SU-DHL-6 (cell line): ENCODE measurements around the gene DYTN.

Source experiments
- H2AFZ ChIP-seq: fragments of 200-600 bp; sonication (generic); 2 replicates; pipeline ENCODE4 v1.6.1; 2014; ENCODE audit warnings: low read depth, mild to moderate bottlenecking, moderate library complexity, mixed read lengths, antibody characterized with exemption, low read length; ENCODE audit not compliant: severe bottlenecking
- H3F3A ChIP-seq: fragments of 200-600 bp; shearing (Covaris generic); 2 replicates; pipeline ENCODE4 v1.6.0; 2016; ENCODE audit warnings: antibody characterized with exemption, mild to moderate bottlenecking; ENCODE audit not compliant: insufficient read depth
- H3K27ac ChIP-seq: fragments of 200-600 bp; sonication (generic); 2 replicates; pipeline ENCODE4 v1.5.1; 2016; ENCODE audit warnings: low read depth, mild to moderate bottlenecking, low read length, moderate library complexity, mixed read lengths
- H3K27me3 ChIP-seq: fragments of 200-600 bp; sonication (generic), shearing (Covaris generic); 2 replicates; pipeline ENCODE4 v1.6.0; 2014; ENCODE audit warnings: mild to moderate bottlenecking, low read length
- H3K36me3 ChIP-seq: fragments of 200-600 bp; sonication (generic); 2 replicates; pipeline ENCODE4 v1.6.1; 2014; ENCODE audit warnings: mild to moderate bottlenecking, low read length, mixed read lengths
- H3K4me2 ChIP-seq: fragments of 300-600, 200-600 bp; shearing (Covaris generic), sonication (generic); 2 replicates; pipeline ENCODE4 v1.6.0; 2014; ENCODE audit warnings: low read length, low read depth, mild to moderate bottlenecking; ENCODE audit not compliant: poor library complexity, severe bottlenecking
- H3K4me3 ChIP-seq: fragments of 200-600 bp; sonication (generic); 2 replicates; pipeline ENCODE4 v1.5.1; 2014; ENCODE audit warnings: antibody characterized with exemption, low read length, mild to moderate bottlenecking, mixed read lengths; ENCODE audit not compliant: insufficient read depth, poor library complexity, severe bottlenecking
- H3K79me2 ChIP-seq: fragments of 200-600 bp; sonication (generic); 2 replicates; pipeline ENCODE4 v1.6.1; 2014; ENCODE audit warnings: mild to moderate bottlenecking, low read length, moderate library complexity; ENCODE audit not compliant: insufficient read depth
- H3K9ac ChIP-seq: fragments of 200-600 bp; sonication (generic); 2 replicates; pipeline ENCODE4 v1.7.0; 2014; ENCODE audit warnings: mild to moderate bottlenecking, low read length
- H3K9me2 ChIP-seq: fragments of 200-600 bp; sonication (generic); replicated peaks from 2 replicates; pipeline ENCODE4 v1.6.1; 2014; ENCODE audit warnings: low read length; ENCODE audit not compliant: insufficient read depth
- H3K9me3 ChIP-seq: fragments of 200-600 bp; sonication (generic); 2 replicates; pipeline ENCODE4 v1.6.1; 2014; ENCODE audit warnings: low read length, mixed read lengths; ENCODE audit not compliant: insufficient read depth
- H4K20me1 ChIP-seq: fragments of 200-600 bp; sonication (generic); 2 replicates; pipeline ENCODE4 v1.6.1; 2014; ENCODE audit warnings: low read depth, mild to moderate bottlenecking, antibody characterized with exemption, low read length, moderate library complexity, mixed read lengths
- EZH2phosphoT487 ChIP-seq: fragments of 200-600 bp; sonication (generic), shearing (Covaris generic); conservative IDR thresholded peaks from 2 replicates; pipeline ENCODE4 v1.6.1; 2018; ENCODE audit warnings: mild to moderate bottlenecking, antibody characterized with exemption, low read length, moderate library complexity, mixed read lengths
- TF ChIP-seq, protein P1 (sequence below): fragments of 200-600 bp; sonication (generic); IDR thresholded peaks from one replicate; pipeline ENCODE4 v1.5.1; 2017; ENCODE audit warnings: antibody characterized with exemption, mild to moderate bottlenecking, low read length, moderate library complexity; ENCODE audit not compliant: insufficient read depth, poor library complexity, severe bottlenecking

DYTN gene, protein sequence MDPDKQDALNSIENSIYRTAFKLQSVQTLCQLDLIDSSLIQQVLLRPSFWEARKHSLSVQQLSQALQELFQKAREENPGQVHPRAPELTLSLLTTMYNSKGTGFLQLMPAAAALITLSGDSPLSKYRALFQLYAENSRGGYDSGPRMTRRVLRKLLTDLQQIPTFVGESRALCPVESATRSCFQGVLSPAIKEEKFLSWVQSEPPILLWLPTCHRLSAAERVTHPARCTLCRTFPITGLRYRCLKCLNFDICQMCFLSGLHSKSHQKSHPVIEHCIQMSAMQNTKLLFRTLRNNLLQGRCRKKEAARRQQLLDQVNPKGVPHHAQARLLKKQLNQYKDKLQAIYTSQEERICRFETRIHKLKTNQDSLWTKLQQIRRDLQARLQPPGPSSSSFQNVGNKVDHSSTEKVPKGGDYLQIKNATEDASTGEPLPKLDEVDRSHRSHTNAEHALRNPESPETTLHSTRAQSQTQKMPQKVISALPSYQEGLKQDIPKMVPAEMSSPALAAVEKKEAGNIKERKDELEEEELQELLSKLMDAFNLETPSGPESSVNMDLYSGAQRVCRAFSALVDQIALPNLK

DNA sequence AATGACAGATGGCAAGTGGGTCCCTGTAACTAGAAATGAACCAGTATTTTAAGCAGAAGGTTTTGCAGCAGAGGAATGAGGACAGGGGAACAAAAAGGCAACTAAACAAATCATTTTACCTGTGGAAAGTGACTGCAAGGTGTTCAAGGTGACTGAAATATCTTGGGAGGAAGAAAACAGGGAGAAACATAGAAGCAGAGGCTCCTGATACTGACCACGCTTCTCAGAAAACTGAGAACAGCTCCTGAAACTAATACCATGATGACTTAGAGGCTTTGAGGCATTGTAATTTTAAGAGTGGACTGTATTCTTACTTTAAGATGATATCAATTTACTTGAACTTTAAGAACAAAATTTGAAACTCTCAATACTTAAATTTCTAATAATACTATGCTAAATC, at the start of gene DYTN:
DYTN (minus strand) TSS at position 101 of the 400 bp plus-strand sequence. CDS start 117 bp downstream, outside the sequence.
- H3K9me2 ChIP-seq, result no peaks in the 10 kb centered on the region
- no peak within 1 kb of the TSS for H3K4me2 ChIP-seq
- no peak within 1 kb of the TSS for H2AFZ ChIP-seq
- TF ChIP-seq EZH2phosphoT487, result no peak
- TF ChIP-seq, protein P1, sequence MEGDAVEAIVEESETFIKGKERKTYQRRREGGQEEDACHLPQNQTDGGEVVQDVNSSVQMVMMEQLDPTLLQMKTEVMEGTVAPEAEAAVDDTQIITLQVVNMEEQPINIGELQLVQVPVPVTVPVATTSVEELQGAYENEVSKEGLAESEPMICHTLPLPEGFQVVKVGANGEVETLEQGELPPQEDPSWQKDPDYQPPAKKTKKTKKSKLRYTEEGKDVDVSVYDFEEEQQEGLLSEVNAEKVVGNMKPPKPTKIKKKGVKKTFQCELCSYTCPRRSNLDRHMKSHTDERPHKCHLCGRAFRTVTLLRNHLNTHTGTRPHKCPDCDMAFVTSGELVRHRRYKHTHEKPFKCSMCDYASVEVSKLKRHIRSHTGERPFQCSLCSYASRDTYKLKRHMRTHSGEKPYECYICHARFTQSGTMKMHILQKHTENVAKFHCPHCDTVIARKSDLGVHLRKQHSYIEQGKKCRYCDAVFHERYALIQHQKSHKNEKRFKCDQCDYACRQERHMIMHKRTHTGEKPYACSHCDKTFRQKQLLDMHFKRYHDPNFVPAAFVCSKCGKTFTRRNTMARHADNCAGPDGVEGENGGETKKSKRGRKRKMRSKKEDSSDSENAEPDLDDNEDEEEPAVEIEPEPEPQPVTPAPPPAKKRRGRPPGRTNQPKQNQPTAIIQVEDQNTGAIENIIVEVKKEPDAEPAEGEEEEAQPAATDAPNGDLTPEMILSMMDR, result no peak
- no peaks in the 10 kb centered on the region for H3K36me3 ChIP-seq
- H3K9me3 ChIP-seq, result no peaks in the 10 kb centered on the region
- no peaks in the 10 kb centered on the region for H3K27me3 ChIP-seq
- H3K27ac ChIP-seq, result no peak within 1 kb of the TSS
- H3K9ac ChIP-seq, result no peak within 1 kb of the TSS
- H3F3A ChIP-seq, result no peaks in the 10 kb centered on the region
- no peaks in the 10 kb centered on the region for H3K79me2 ChIP-seq
- no peak within 1 kb of the TSS for H3K4me3 ChIP-seq
- no peaks in the 10 kb centered on the region for H4K20me1 ChIP-seq

DNA sequence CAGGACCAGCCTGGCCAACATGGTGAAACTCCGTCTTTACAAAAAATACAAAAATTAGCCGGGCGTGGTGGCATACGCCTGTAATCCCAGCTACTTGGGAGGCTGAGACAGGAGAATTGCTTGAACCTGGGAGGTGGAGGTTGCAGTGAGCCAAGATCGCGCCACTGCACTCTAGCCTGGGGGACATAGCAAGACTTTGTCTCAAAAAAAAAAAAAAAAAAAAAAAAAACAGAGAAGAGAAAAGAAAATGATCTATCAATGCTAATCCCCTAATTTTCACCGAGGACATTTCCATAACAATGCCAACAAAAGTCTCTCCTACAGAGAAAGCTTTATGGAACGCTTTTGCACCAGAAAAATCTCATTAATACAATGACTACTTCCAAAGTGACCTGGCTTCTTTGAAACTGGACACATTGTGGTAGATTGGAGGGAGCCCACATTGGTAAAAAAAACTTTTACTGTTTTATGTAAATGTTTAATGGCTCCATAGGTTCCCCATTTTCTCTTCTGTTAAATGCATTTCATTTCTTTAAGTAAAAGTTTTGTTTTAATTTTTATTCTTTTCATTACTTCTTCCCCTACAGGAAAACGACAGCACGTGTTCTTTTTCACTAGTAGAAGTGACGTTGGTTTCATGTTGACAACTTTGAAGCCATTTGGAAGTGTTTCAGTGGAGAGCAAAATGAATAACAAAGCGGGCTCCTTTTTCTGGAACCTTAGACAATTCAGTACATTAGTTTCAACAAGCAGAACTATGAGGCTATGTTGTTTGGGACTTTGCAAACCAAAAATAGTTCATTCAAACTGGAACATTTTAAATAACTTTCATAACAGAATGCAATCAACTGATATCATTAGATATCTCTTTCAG, 48.1 kb upstream of the DYTN start:
- TF ChIP-seq EZH2phosphoT487, result no peak
- TF ChIP-seq, protein P1, result no peak
- H3K27me3 ChIP-seq, result no peaks in the 10 kb centered on the region
- peak overlapping the region; percentile 89 for H2AFZ ChIP-seq
- no peaks in the 10 kb centered on the region for H3F3A ChIP-seq
- peak overlapping the region; percentile 93 for H3K4me2 ChIP-seq
- no peak overlapping the region for H3K27ac ChIP-seq
- no peaks in the 10 kb centered on the region for H4K20me1 ChIP-seq
- peaks cover 34% of the 10 kb centered on the region for H3K79me2 ChIP-seq
- H3K9me2 ChIP-seq, result no peaks in the 10 kb centered on the region
- H3K36me3 ChIP-seq, result peaks cover 11% of the 10 kb centered on the region; the same call in 1 of the 2 replicates
- H3K4me3 ChIP-seq, result peak overlapping the region; percentile 90
- H3K9me3 ChIP-seq, result no peaks in the 10 kb centered on the region
- peak overlapping the region; percentile 83 for H3K9ac ChIP-seq

DNA sequence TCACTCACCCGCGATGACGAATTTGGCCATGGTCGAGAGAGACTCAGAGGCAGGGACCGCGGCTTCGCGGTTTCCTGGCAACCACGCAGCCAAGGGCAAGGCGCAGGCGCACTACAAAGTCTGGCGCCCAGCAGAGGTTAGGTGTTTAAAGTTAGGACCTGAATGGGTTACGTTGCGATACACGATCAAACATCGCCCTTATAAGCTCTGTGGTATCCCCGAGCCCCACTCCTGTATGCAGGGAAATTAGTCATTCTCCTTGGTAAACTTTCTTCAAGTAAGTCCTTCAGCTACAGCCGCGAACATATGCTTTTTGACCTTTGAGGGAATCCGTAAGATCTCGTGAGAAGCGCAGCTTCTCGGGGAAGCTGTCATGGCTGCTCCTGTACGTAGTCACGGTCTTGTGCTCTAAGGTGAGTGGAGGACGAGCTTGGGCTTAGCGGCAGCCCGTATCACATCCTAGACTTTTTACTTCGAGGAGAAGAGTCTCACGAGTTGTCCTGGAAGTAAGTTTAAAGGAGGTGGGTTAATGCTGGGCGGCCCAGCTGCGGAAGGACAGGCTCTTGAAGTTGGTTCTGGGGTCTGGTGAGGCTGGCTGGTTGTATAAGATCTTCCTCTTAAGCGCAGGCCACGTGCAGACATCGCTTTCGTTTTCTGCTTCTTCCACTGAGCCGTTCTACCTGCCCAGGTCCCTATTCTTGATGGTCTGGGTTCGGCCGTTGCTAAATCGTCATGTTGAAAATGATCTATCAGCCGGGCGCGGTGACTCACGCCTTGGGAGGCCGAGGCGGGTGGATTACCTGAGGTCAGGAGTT, 47.3 kb upstream of the DYTN start, which contains the start of the genes FASTKD2 and MDH1B:
FASTKD2 (plus strand) TSS at position 365 of the 815 bp plus-strand sequence. CDS start 1,088 bp downstream, outside the sequence.
MDH1B (minus strand) TSS at position 87 of the 815 bp plus-strand sequence; CDS start at position 30, 57 bp downstream.
- Histone ChIP-seq H3K27ac (peak within 1 kb of the TSS; percentile 68), H2AFZ (peak within 1 kb of the TSS; percentile 89), H3K79me2 (peaks cover 34% of the 10 kb centered on the region), H3K9ac (peak within 1 kb of the TSS; percentile 83), H3F3A (no peaks in the 10 kb centered on the region), H3K9me2 (no peaks in the 10 kb centered on the region), H3K9me3 (no peaks in the 10 kb centered on the region), H3K4me3 (peak within 1 kb of the TSS; percentile 90), H3K4me2 (peak within 1 kb of the TSS; percentile 93), H3K27me3 (no peaks in the 10 kb centered on the region), H4K20me1 (no peaks in the 10 kb centered on the region), H3K36me3 (peaks cover 6% of the 10 kb centered on the region; the same call in 1 of the 2 replicates)
- TF ChIP-seq, protein P1, result no peak
- no peak for TF ChIP-seq EZH2phosphoT487
